ENCODE data around the gene PRKRA. TPM values are rescaled to one million over a fixed set of nuclear protein-coding genes. Genes with fewer than 3 reads are reported as not detected.

PRKRA gene
- total RNA-seq, 1 experiment from 2014 or later, result 62.6 TPM

- no peaks in the 10 kb centered on the region for H3K27me3 ChIP-seq (replicated peaks; ENCODE audit: insufficient read depth, low read depth, low read length, poor library complexity)
- ChIA-PET POLR2A (ENCODE audit: low non-redundant PET) (no interaction called here), CTCF (no interaction called here)
- H3K36me3 ChIP-seq (ENCODE audit: insufficient read depth, low read length, poor library complexity, severe bottlenecking), result no peaks in the 10 kb centered on the region
- no peak for DNase-seq (ENCODE audit: low spot score)
- TF ChIP-seq CTCF (conservative IDR thresholded peaks at IDR 0.05; ENCODE audit: low read depth, low read length) (no peak), EZH2 (IDR thresholded peaks at IDR 0.05; ENCODE audit: borderline replicate concordance, low read depth, low read length, poor library complexity, severe bottlenecking) (no peak)
- H3K9me3 ChIP-seq (ENCODE audit: low read depth, low read length, poor library complexity, severe bottlenecking), result no peaks in the 10 kb centered on the region
- H3K4me1 ChIP-seq (ENCODE audit: insufficient read depth, low read length, poor library complexity, severe bottlenecking), result peaks cover 22% of the 10 kb centered on the region
- no peak overlapping the region for H3K4me3 ChIP-seq (ENCODE audit: low read depth, low read length, poor library complexity, severe bottlenecking)
- intact Hi-C loops (cut with micrococcal nuclease; ENCODE audit: unreplicated experiment), result loop anchor here (10.0 kb wide), 1 partner anchor 224 kb away; the partner anchor contains the start of gene OSBPL6
- BruUV-seq (replicated peaks), result no TSS peak
- H3K27ac ChIP-seq (ENCODE audit: low read depth, low read length, poor library complexity, severe bottlenecking), result no peak overlapping the region
Measured at GRCh38 chr2:178418426-178418825, 32.5 kb downstream of the PRKRA start.

DNA sequence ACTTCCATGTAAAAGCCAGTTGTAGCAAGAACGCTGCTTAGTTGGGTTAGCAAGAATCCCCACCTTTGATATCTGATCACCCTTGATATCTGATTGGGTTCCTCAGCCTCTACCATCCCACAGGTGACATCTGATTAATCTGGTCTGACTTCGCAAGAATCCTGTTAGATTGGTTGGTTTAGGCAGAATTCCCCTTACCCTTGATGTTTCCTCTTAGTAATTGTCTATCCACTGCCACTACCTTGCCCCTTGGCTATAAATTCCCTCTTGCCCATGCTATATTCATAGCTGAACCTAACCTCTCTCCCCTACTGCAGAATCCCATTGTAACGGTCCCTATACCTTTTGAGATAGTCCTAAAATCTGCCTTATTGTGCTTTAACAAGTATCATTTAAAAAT lies 33.1 kb downstream of the PRKRA start:
- no peaks in the 10 kb centered on the region for H3K9me3 ChIP-seq (ENCODE audit: low read depth, low read length, poor library complexity, severe bottlenecking)
- BruUV-seq (replicated peaks), result no TSS peak
- DNase-seq (ENCODE audit: low spot score), result no peak
- ChIA-PET CTCF (no interaction called here), POLR2A (ENCODE audit: low non-redundant PET) (no interaction called here)
- H3K4me3 ChIP-seq (ENCODE audit: low read depth, low read length, poor library complexity, severe bottlenecking), result no peak overlapping the region
- intact Hi-C loops (cut with micrococcal nuclease; ENCODE audit: unreplicated experiment), result loop anchor here (10.0 kb wide), 1 partner anchor 223 kb away; the partner anchor contains the start of gene OSBPL6
- H3K36me3 ChIP-seq (ENCODE audit: insufficient read depth, low read length, poor library complexity, severe bottlenecking), result no peaks in the 10 kb centered on the region
- H3K27me3 ChIP-seq (replicated peaks; ENCODE audit: insufficient read depth, low read depth, low read length, poor library complexity), result no peaks in the 10 kb centered on the region
- no peak overlapping the region for H3K27ac ChIP-seq (ENCODE audit: low read depth, low read length, poor library complexity, severe bottlenecking)
- peaks cover 22% of the 10 kb centered on the region for H3K4me1 ChIP-seq (ENCODE audit: insufficient read depth, low read length, poor library complexity, severe bottlenecking)
- no peak for TF ChIP-seq EZH2 (IDR thresholded peaks at IDR 0.05; ENCODE audit: borderline replicate concordance, low read depth, low read length, poor library complexity, severe bottlenecking)
- TF ChIP-seq CTCF (conservative IDR thresholded peaks at IDR 0.05; ENCODE audit: low read depth, low read length), result no peak

DNA sequence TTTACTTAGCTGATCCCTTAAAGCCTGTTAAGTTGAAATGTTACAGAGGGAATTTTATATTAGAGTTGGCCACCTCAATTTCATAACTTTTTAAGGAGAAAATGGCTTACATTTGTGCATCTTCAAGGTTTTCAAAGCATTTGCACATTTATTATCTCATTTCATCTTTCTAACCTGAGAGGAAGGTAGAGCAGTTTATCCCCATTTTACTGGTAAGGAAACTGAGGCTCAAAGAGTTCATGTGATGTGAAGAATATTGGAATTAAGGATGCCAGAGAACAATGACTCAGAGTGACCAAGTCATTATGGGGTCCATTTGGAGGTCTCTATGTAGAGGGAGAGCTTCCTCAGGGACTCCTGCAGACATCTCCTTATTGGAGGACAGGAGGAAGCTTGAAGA lies 35.0 kb downstream of the PRKRA start:
- no peak overlapping the region for H3K4me3 ChIP-seq (ENCODE audit: low read depth, low read length, poor library complexity, severe bottlenecking)
- intact Hi-C loops (cut with micrococcal nuclease; ENCODE audit: unreplicated experiment), result loop anchor here (10.0 kb wide), 1 partner anchor 221 kb away; the partner anchor contains the start of gene OSBPL6
- H3K27me3 ChIP-seq (replicated peaks; ENCODE audit: insufficient read depth, low read depth, low read length, poor library complexity), result no peaks in the 10 kb centered on the region
- H3K9me3 ChIP-seq (ENCODE audit: low read depth, low read length, poor library complexity, severe bottlenecking), result no peaks in the 10 kb centered on the region
- no peak for DNase-seq (ENCODE audit: low spot score)
- no peaks in the 10 kb centered on the region for H3K36me3 ChIP-seq (ENCODE audit: insufficient read depth, low read length, poor library complexity, severe bottlenecking)
- no peak for TF ChIP-seq EZH2 (IDR thresholded peaks at IDR 0.05; ENCODE audit: borderline replicate concordance, low read depth, low read length, poor library complexity, severe bottlenecking)
- no peak for TF ChIP-seq CTCF (conservative IDR thresholded peaks at IDR 0.05; ENCODE audit: low read depth, low read length)
- ChIA-PET POLR2A (ENCODE audit: low non-redundant PET) (no interaction called here), CTCF (interaction anchor here (1.3 kb wide), 1 partner anchor 286 kb away, joined by 3 read pairs; no protein-coding TSS in a partner anchor)
- no peak overlapping the region for H3K27ac ChIP-seq (ENCODE audit: low read depth, low read length, poor library complexity, severe bottlenecking)
- BruUV-seq (replicated peaks), result no TSS peak
- H3K4me1 ChIP-seq (ENCODE audit: insufficient read depth, low read length, poor library complexity, severe bottlenecking), result peaks cover 22% of the 10 kb centered on the region

Data from A673 (cell line).